NOMO-1 treated with dmso at 0.1 percent for 144 hours (cell line): Measurements from ENCODE around the gene TTBK2.
A peak's percentile ranks its signal among the peaks of the same experiment; 100 is the strongest.

Source experiments
- DNase-seq: peaks from one replicate; lab custom pipeline; 2025; ENCODE audit not compliant: unreplicated experiment; lab: John Stamatoyannopoulos, UW

TTBK2 gene

GRCh38 chr15:42730536-42730935, 190.0 kb downstream of the TTBK2 start:
- no peak for DNase-seq

- DNase-seq = peak; percentile 9
Observed at GRCh38 chr15:42730135-42730534, 190.4 kb downstream of the TTBK2 start.

- no peak for DNase-seq
Observed at GRCh38 chr15:42729409-42729808, 191.2 kb downstream of the TTBK2 start.

- DNase-seq = no peak
Observed at GRCh38 chr15:42728972-42729371, 191.6 kb downstream of the TTBK2 start.

- no peak for DNase-seq
Observed at GRCh38 chr15:42728560-42728959, 192.0 kb downstream of the TTBK2 start.

GRCh38 chr15:42727750-42728381, 192.7 kb downstream of the TTBK2 start:
- DNase-seq = no peak

- no peak for DNase-seq
Observed at GRCh38 chr15:42726114-42726513, 194.5 kb downstream of the TTBK2 start.

- no peak for DNase-seq
Observed at GRCh38 chr15:42725331-42725903, 195.2 kb downstream of the TTBK2 start.

GRCh38 chr15:42724276-42724675, 196.3 kb downstream of the TTBK2 start:
- DNase-seq = no peak

- no peak for DNase-seq
Observed at GRCh38 chr15:42723068-42723467, 197.5 kb downstream of the TTBK2 start.

GRCh38 chr15:42721916-42722315, 198.7 kb downstream of the TTBK2 start:
- no peak for DNase-seq

- no peak for DNase-seq
Observed at GRCh38 chr15:42721016-42721415, 199.6 kb downstream of the TTBK2 start.

GRCh38 chr15:42720071-42720470, 200.5 kb downstream of the TTBK2 start:
- no peak for DNase-seq

GRCh38 chr15:42719043-42719442, 201.5 kb downstream of the TTBK2 start:
- DNase-seq = no peak

GRCh38 chr15:42716626-42717025, 204.0 kb downstream of the TTBK2 start:
- DNase-seq = no peak

GRCh38 chr15:42716125-42716524, 204.5 kb downstream of the TTBK2 start:
- DNase-seq = no peak

- no peak for DNase-seq
Observed at GRCh38 chr15:42712584-42712983, 208.0 kb downstream of the TTBK2 start.

- no peak for DNase-seq
Observed at GRCh38 chr15:42711746-42712145, 208.8 kb downstream of the TTBK2 start.

GRCh38 chr15:42710662-42711061, 209.9 kb downstream of the TTBK2 start:
- no peak for DNase-seq

GRCh38 chr15:42707873-42708544, 212.6 kb downstream of the TTBK2 start:
- DNase-seq = no peak

- no peak for DNase-seq
Observed at GRCh38 chr15:42707068-42707467, 213.5 kb downstream of the TTBK2 start.

GRCh38 chr15:42705336-42705735, 215.2 kb downstream of the TTBK2 start:
- no peak for DNase-seq
